HG03378 (cell line): ENCODE data around the gene PLCB2.

Source experiments
- ATAC-seq: cut with Tn5 transposase; IDR thresholded peaks from one replicate; pipeline ENCODE4 v1.9.1; 2021; ENCODE audit warnings: mild to moderate bottlenecking, moderate library complexity; ENCODE audit not compliant: unreplicated experiment

PLCB2 gene

DNA sequence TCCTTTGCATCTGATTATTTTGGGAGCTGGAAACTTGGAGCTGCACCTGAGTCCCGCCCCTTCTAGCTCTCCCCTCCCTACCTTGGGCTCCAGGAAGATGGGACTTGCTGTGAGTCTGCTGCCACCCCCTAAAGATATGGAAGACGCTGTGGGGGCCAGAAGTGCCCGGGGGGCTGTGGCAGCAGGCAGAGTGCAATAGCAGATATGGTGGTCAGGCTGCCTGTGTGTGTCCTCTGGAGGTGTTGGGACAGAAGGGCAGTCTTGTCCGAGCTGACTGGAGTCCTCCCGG lies 68.4 kb downstream of the PLCB2 start:
- no peak for ATAC-seq

DNA sequence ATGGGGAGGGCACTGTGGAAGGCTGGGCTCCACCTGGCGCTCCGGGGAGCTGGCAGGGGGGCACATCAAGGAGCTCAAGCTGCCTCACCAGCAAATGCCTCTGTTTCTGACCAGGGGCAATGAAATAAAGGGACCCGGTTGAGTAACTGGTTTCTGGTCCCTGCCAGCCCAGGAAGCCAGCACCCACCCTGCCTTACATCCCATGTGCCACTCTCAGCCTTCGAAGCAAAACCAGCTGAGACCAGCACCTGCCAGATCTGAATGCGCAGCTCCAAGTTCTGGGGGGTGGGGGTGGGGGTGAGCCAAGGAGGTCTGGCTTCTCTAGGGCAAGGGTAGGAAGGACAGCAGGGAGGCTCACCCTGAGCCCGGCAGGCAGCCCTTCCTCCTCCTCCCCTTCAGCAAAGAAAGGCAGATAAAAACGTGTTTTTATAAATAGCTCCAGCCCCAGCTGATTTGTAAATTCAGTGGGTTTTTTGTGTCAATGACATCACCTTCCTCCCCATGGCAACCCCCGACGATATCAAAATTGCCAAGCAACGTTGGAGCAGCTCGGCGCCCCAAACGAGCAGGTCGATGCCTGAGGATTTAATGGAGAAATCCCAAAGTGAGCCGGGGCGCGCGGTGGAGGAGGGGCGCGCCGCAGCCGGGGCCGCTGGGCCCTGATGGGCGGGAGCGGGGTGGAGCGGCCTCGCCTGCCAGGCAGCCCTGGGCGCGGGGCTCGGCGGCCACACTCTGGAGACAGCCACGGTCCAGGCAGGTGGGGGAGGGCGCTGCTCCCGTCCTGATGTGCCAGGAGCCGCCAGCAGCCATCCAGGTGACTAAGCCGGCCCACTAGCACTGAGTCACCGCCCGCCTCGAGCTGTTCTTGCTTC lies 69.0 kb downstream of the PLCB2 start, which contains the start of gene PAK6:
Gene PAK6, plus strand, starts transcription at position 532 of the 872 bp plus-strand sequence. CDS start 25,723 bp downstream, outside the sequence.
- no peak for ATAC-seq
